Measurements from ENCODE around the gene ROBO1.

Gene ROBO1

GRCh38 chr3:79436387-79436786, 331.4 kb downstream of the ROBO1 start:
- DNase-seq, result no peak

GRCh38 chr3:79427081-79427480, 340.7 kb downstream of the ROBO1 start:
- DNase-seq, result no peak

- DNase-seq, result no peak
Observed at GRCh38 chr3:79424811-79425210, 343.0 kb downstream of the ROBO1 start.

- no peak for DNase-seq
Observed at GRCh38 chr3:79423417-79423816, 344.4 kb downstream of the ROBO1 start.

GRCh38 chr3:79421273-79421672, 346.5 kb downstream of the ROBO1 start:
- DNase-seq, result no peak

- DNase-seq, result no peak
Observed at GRCh38 chr3:79418855-79419621, 348.8 kb downstream of the ROBO1 start.

GRCh38 chr3:79415356-79415755, 352.4 kb downstream of the ROBO1 start:
- no peak for DNase-seq

GRCh38 chr3:79414806-79415205, 353.0 kb downstream of the ROBO1 start:
- no peak for DNase-seq

- no peak for DNase-seq
Observed at GRCh38 chr3:79414035-79414434, 353.8 kb downstream of the ROBO1 start.

- DNase-seq, result no peak
Observed at GRCh38 chr3:79412537-79412936, 355.3 kb downstream of the ROBO1 start.

GRCh38 chr3:79410617-79411016, 357.2 kb downstream of the ROBO1 start:
- no peak for DNase-seq

GRCh38 chr3:79410136-79410535, 357.7 kb downstream of the ROBO1 start:
- DNase-seq, result no peak

GRCh38 chr3:79406175-79406574, 361.6 kb downstream of the ROBO1 start:
- DNase-seq, result no peak

- no peak for DNase-seq
Observed at GRCh38 chr3:79405183-79405582, 362.6 kb downstream of the ROBO1 start.

- no peak for DNase-seq
Observed at GRCh38 chr3:79396595-79396994, 371.2 kb downstream of the ROBO1 start.

GRCh38 chr3:79392479-79392878, 375.3 kb downstream of the ROBO1 start:
- no peak for DNase-seq

- DNase-seq, result no peak
Observed at GRCh38 chr3:79390352-79390751, 377.4 kb downstream of the ROBO1 start.

GRCh38 chr3:79385211-79385610, 382.6 kb downstream of the ROBO1 start:
- DNase-seq, result no peak

GRCh38 chr3:79383402-79384012, 384.3 kb downstream of the ROBO1 start:
- DNase-seq, result no peak

- DNase-seq, result no peak
Observed at GRCh38 chr3:79380581-79380980, 387.2 kb downstream of the ROBO1 start.

- DNase-seq, result no peak
Observed at GRCh38 chr3:79378064-79378463, 389.7 kb downstream of the ROBO1 start.

GRCh38 chr3:79369306-79369705, 398.5 kb downstream of the ROBO1 start:
- DNase-seq, result no peak

GRCh38 chr3:79368403-79368802, 399.4 kb downstream of the ROBO1 start:
- DNase-seq, result no peak

GRCh38 chr3:79367803-79368202, 400.0 kb downstream of the ROBO1 start:
- no peak for DNase-seq

GRCh38 chr3:79367066-79367465, 400.7 kb downstream of the ROBO1 start:
- DNase-seq, result no peak
